K562 (cell line): ENCODE data around the gene KCNIP2. TPM values are rescaled to one million over a fixed set of nuclear protein-coding genes. Genes with fewer than 3 reads are reported as not detected.

Source experiments
- CUX1 ChIP-seq: fragments of 200-800 bp; sonication (Bioruptor generic); IDR thresholded peaks from 2 replicates; pipeline ENCODE4 v1.6.1; 2016; ENCODE audit warnings: missing genetic modification characterization, missing compliant biosample characterization
- ETS2 ChIP-seq: IDR thresholded peaks from 2 replicates; pipeline ENCODE4 v1.6.1; 2016; ENCODE audit warnings: borderline replicate concordance, missing genetic modification characterization, mild to moderate bottlenecking, moderate library complexity, missing compliant biosample characterization; ENCODE audit not compliant: poor library complexity, severe bottlenecking
- KLF6 ChIP-seq: fragments of 250-450 bp; sonication (Bioruptor Pico); IDR thresholded peaks from 2 replicates; pipeline ENCODE4 v1.4.0; 2020; ENCODE audit warnings: mild to moderate bottlenecking, moderate library complexity, borderline replicate concordance
- LARP7 ChIP-seq: fragments of 450-650 bp; IDR thresholded peaks from 2 replicates; pipeline ENCODE4 v1.6.1; 2016
- RBM39 ChIP-seq: fragments of 200-400 bp; formaldehyde crosslinking; optimal IDR thresholded peaks from 2 replicates; pipeline ENCODE3; 2018; ENCODE audit warnings: low read depth, low read length
- SMAD1 ChIP-seq: fragments of 150-350 bp; IDR thresholded peaks from 2 replicates; pipeline ENCODE4 v1.6.1; 2014; ENCODE audit warnings: low read length, low read depth; ENCODE audit not compliant: partially characterized antibody
- SREBF2 ChIP-seq: sonication (generic); formaldehyde crosslinking; IDR thresholded peaks from 2 replicates; pipeline ENCODE4 v1.4.0; 2020; ENCODE audit warnings: mild to moderate bottlenecking, missing genetic modification reagents
- SRF ChIP-seq, 2 experiments: fragments of 250-450, 450-650 bp in 1 of 2; sonication (Bioruptor Pico) in 1 of 2; sonication (generic) in 1 of 2; formaldehyde crosslinking; IDR thresholded peaks; 2 replicates each; pipeline versions ENCODE4 v1.5.0 to v1.5.1; 2020 to 2022; ENCODE audit warnings: mild to moderate bottlenecking in 1 of 2, missing genetic modification reagents in 1 of 2
- SUPT5H ChIP-seq: fragments of 450-650 bp; IDR thresholded peaks from 2 replicates; pipeline ENCODE4 v1.6.1; 2016
- TBP ChIP-seq: optimal IDR thresholded peaks from 2 replicates; pipeline ENCODE3; 2011; ENCODE audit warnings: low read depth, low read length, improper control_type of control experiment
- polyA plus RNA-seq, 8 experiments: library from polyadenylated mRNA; depleted of rRNA in 4 of 8; stranded (reverse) in 5 of 8; unstranded in 3 of 8; fragments of >200 nt; fragmentation: Nextera tagmentation in 2 of 8; fragmentation: Illumina TruSeq in 1 of 8; extraction: Ambion mirVana in 2 of 8; extraction: Trizol in 1 of 8; gene quantifications; 2 replicates each; pipeline versions ENCODE4 v1.2.1 to v1.2.3, GENCODE V29; 2011 to 2014; ENCODE audit warnings: inconsistent platforms in 1 of 8, missing spikeins in 1 of 8
- total RNA-seq, 7 experiments: library from RNA; depleted of rRNA in 6 of 7; stranded (reverse); fragments of >200 nt in 6 of 7; fragmentation: Illumina TruSeq in 2 of 7; extraction: Trizol in 2 of 7; gene quantifications; 2 replicates each; pipeline versions ENCODE4 v1.2.1 to v1.2.3, GENCODE V29; 2011 to 2021; ENCODE audit warnings: low replicate concordance in 1 of 7
- TF ChIP-seq, protein P1 (sequence below): fragments of 250-450 bp; sonication (Bioruptor Pico); IDR thresholded peaks from 2 replicates; pipeline ENCODE4 v1.4.0; 2020; ENCODE audit warnings: mild to moderate bottlenecking, moderate library complexity
- TF ChIP-seq, protein P2 (sequence below): fragments of 250-450 bp; sonication (Bioruptor Pico); IDR thresholded peaks from 2 replicates; pipeline ENCODE4 v1.9.0; 2021; ENCODE audit warnings: mild to moderate bottlenecking
- TF ChIP-seq, protein P3 (sequence below): fragments of 450-650 bp; conservative IDR thresholded peaks from 2 replicates; pipeline ENCODE4 v1.6.1; 2016; ENCODE audit warnings: missing genetic modification characterization, low read depth, mild to moderate bottlenecking, control low read depth, missing compliant biosample characterization
- TF ChIP-seq, protein P4 (sequence below): sonication (generic); formaldehyde crosslinking; IDR thresholded peaks from 2 replicates; pipeline ENCODE4 v1.8.1; 2023; ENCODE audit warnings: mild to moderate bottlenecking, missing genetic modification reagents

The KCNIP2 gene
- total and polyA plus RNA-seq, 9 of the 15 experiments (the other 6 are each of a cell fraction or from before 2014, with no cell fraction given) = 2.5 to 7.6 (median 4.1) TPM

DNA sequence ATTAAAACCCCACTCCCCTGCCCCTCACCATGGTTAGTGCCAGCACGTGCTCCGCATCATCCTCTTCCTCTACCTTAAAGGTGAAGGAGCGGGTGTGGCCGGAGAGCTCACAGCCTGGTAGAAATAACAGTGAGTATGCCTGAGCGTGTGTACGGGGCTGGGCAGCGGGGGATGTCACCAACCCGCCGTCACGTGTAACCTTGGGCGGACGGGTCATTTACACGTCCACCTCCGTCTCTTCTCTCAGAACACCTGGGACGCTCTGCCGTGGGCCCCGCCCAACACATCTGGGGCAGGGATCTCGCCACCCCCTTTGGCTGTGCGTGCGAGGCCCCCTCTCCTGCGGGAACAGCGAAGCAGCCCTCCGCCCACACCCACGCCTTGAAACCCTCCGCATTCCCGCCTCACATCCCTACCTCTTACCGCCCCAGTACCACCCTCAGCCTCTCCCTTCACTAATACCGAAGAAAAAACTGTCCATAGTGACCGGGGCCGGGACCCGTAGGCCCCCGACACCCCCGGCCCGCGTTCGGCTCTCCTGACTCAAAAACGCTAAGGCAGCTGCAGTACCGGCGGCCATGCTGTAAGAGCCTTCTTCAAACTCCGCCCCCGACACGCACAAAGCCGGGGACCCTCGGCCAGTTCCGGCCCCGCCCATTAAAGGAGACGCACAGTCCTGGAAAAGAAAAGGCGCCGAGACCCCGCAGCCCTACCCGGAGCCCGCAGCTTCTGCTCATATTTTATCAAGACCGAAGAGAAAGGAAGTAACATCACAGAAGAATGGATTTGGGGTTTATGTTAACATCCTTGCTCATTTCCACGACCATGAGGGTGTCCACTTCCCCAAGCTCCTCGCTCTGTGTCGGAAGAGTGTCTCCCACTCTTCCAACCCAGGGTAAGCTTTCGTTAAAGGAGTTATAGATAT is 60.5 kb downstream of the KCNIP2 start, which contains the start of gene NPM3 (continued):
- TF ChIP-seq SRF (CRISPR knock-in tag; IDR thresholded peaks at IDR 0.05) (peak in 1 of 2 experiments; percentile 25; a peak in 1 of 4 replicates), LARP7 (no peak), KLF6 (CRISPR knock-in tag) (no peak), CUX1 (CRISPR knock-in tag) (no peak), RBM39 (no peak), SREBF2 (CRISPR knock-in tag) (no peak), TBP (peak; percentile 56), ETS2 (tag) (no peak), SUPT5H (peak; percentile 73), SMAD1 (no peak)
- TF ChIP-seq, protein P1, sequence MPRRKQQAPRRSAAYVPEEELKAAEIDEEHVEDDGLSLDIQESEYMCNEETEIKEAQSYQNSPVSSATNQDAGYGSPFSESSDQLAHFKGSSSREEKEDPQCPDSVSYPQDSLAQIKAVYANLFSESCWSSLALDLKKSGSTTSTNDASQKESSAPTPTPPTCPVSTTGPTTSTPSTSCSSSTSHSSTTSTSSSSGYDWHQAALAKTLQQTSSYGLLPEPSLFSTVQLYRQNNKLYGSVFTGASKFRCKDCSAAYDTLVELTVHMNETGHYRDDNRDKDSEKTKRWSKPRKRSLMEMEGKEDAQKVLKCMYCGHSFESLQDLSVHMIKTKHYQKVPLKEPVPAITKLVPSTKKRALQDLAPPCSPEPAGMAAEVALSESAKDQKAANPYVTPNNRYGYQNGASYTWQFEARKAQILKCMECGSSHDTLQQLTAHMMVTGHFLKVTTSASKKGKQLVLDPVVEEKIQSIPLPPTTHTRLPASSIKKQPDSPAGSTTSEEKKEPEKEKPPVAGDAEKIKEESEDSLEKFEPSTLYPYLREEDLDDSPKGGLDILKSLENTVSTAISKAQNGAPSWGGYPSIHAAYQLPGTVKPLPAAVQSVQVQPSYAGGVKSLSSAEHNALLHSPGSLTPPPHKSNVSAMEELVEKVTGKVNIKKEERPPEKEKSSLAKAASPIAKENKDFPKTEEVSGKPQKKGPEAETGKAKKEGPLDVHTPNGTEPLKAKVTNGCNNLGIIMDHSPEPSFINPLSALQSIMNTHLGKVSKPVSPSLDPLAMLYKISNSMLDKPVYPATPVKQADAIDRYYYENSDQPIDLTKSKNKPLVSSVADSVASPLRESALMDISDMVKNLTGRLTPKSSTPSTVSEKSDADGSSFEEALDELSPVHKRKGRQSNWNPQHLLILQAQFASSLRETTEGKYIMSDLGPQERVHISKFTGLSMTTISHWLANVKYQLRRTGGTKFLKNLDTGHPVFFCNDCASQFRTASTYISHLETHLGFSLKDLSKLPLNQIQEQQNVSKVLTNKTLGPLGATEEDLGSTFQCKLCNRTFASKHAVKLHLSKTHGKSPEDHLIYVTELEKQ (CRISPR knock-in tag) = no peak
- TF ChIP-seq, protein P2, sequence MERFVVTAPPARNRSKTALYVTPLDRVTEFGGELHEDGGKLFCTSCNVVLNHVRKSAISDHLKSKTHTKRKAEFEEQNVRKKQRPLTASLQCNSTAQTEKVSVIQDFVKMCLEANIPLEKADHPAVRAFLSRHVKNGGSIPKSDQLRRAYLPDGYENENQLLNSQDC (CRISPR knock-in tag) = no peak
- TF ChIP-seq, protein P3, sequence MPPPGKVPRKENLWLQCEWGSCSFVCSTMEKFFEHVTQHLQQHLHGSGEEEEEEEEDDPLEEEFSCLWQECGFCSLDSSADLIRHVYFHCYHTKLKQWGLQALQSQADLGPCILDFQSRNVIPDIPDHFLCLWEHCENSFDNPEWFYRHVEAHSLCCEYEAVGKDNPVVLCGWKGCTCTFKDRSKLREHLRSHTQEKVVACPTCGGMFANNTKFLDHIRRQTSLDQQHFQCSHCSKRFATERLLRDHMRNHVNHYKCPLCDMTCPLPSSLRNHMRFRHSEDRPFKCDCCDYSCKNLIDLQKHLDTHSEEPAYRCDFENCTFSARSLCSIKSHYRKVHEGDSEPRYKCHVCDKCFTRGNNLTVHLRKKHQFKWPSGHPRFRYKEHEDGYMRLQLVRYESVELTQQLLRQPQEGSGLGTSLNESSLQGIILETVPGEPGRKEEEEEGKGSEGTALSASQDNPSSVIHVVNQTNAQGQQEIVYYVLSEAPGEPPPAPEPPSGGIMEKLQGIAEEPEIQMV (tag) = no peak
- TF ChIP-seq, protein P4, sequence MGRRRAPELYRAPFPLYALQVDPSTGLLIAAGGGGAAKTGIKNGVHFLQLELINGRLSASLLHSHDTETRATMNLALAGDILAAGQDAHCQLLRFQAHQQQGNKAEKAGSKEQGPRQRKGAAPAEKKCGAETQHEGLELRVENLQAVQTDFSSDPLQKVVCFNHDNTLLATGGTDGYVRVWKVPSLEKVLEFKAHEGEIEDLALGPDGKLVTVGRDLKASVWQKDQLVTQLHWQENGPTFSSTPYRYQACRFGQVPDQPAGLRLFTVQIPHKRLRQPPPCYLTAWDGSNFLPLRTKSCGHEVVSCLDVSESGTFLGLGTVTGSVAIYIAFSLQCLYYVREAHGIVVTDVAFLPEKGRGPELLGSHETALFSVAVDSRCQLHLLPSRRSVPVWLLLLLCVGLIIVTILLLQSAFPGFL (CRISPR knock-in tag) = no peak
